WTC11 (cell line): ENCODE measurements around the gene INAFM2. TPM values are rescaled to one million over a fixed set of nuclear protein-coding genes. Genes with fewer than 3 reads are reported as not detected.

Experiments used
- ATAC-seq: fragments of 200-7000 bp; cut with Tn5 transposase; 2 replicates; pipeline ENCODE4 v1.10.0; 2021; ENCODE audit warnings: mild to moderate bottlenecking, moderate library complexity
- CTCF ChIA-PET: fragments of 300-600 bp; sonication (Branson Sonifier 250); formaldehyde crosslinking; loops from one replicate; lab custom pipeline; 2021; ENCODE audit warnings: antibody characterized with exemption; lab: Charles Lee
- POLR2A ChIA-PET: fragments of 350-600 bp; sonication (Branson Sonifier 250); formaldehyde crosslinking; loops from one replicate; lab custom pipeline; 2021; ENCODE audit warnings: antibody characterized with exemption; lab: Charles Lee
- DNase-seq: peaks from one replicate; pipeline ENCODE4 v3.0.0; 2021; ENCODE audit warnings: low spot score
- H3K27ac Mint-ChIP-seq: 2 replicates; pipeline ENCODE4 v1.8.0; 2021; ENCODE audit warnings: mixed read lengths
- H3K27me3 Mint-ChIP-seq: 2 replicates; pipeline ENCODE4 v1.8.0; 2021; ENCODE audit warnings: low read depth, mild to moderate bottlenecking, moderate library complexity, mixed read lengths
- H3K36me3 Mint-ChIP-seq: 2 replicates; pipeline ENCODE4 v1.8.0; 2021; ENCODE audit warnings: mixed read lengths
- H3K4me1 Mint-ChIP-seq: 2 replicates; pipeline ENCODE4 v1.8.0; 2022; ENCODE audit warnings: mixed read lengths
- H3K4me3 Mint-ChIP-seq: 2 replicates; pipeline ENCODE4 v1.8.0; 2021; ENCODE audit warnings: mild to moderate bottlenecking, moderate library complexity, mixed read lengths
- H3K9me3 Mint-ChIP-seq: 2 replicates; pipeline ENCODE4 v1.8.0; 2021; ENCODE audit warnings: mixed read lengths
- FOXJ3 ChIP-seq: sonication (generic); formaldehyde crosslinking; IDR thresholded peaks from 2 replicates; pipeline ENCODE4 v1.9.0; 2021; ENCODE audit warnings: missing genetic modification reagents, mild to moderate bottlenecking, borderline replicate concordance
- GTF2I ChIP-seq: fragments of 250-450 bp; sonication (Bioruptor Pico); conservative IDR thresholded peaks from 2 replicates; pipeline ENCODE4 v1.4.0; 2021; ENCODE audit warnings: mild to moderate bottlenecking
- IRF2 ChIP-seq: sonication (generic); formaldehyde crosslinking; IDR thresholded peaks from 2 replicates; pipeline ENCODE4 v1.8.0; 2022; ENCODE audit warnings: low read depth, missing genetic modification reagents, borderline replicate concordance
- KAT7 ChIP-seq: sonication (generic); formaldehyde crosslinking; IDR thresholded peaks from 2 replicates; pipeline ENCODE4 v1.8.1; 2023; ENCODE audit warnings: missing genetic modification reagents, mild to moderate bottlenecking, borderline replicate concordance
- ZNF232 ChIP-seq: sonication (generic); formaldehyde crosslinking; IDR thresholded peaks from 2 replicates; pipeline ENCODE4 v1.8.0; 2022; ENCODE audit warnings: mild to moderate bottlenecking, missing genetic modification reagents
- ZNF317 ChIP-seq: sonication (generic); formaldehyde crosslinking; IDR thresholded peaks from 2 replicates; pipeline ENCODE4 v1.8.1; 2023; ENCODE audit warnings: low read depth, mild to moderate bottlenecking, moderate library complexity, missing genetic modification reagents, borderline replicate concordance
- ZNF396 ChIP-seq: fragments of 250-450 bp; sonication (Bioruptor Pico); IDR thresholded peaks from 2 replicates; pipeline ENCODE4 v1.8.0; 2021; ENCODE audit warnings: mild to moderate bottlenecking, moderate library complexity, borderline replicate concordance
- ZNF423 ChIP-seq: fragments of 250-450 bp; sonication (Bioruptor Pico); IDR thresholded peaks from 2 replicates; pipeline ENCODE4 v2.1.2; 2022; ENCODE audit warnings: mild to moderate bottlenecking, moderate library complexity
- total RNA-seq: library from RNA; stranded (reverse); gene quantifications from 3 replicates; pipeline ENCODE4 v1.2.3, GENCODE V29; 2021
- TF ChIP-seq, protein P1 (sequence below): sonication (generic); formaldehyde crosslinking; IDR thresholded peaks from 2 replicates; pipeline ENCODE4 v1.8.0; 2023; ENCODE audit warnings: mild to moderate bottlenecking, missing genetic modification reagents
- TF ChIP-seq, protein P2 (sequence below): sonication (generic); formaldehyde crosslinking; IDR thresholded peaks from 2 replicates; pipeline ENCODE4 v1.8.0; 2022; ENCODE audit warnings: missing genetic modification reagents
- TF ChIP-seq, protein P3 (sequence below): sonication (generic); formaldehyde crosslinking; IDR thresholded peaks from 2 replicates; pipeline ENCODE4 v1.8.1; 2022; ENCODE audit warnings: low read depth, mild to moderate bottlenecking, moderate library complexity, missing genetic modification reagents, borderline replicate concordance
- TF ChIP-seq, protein P4 (sequence below): sonication (generic); formaldehyde crosslinking; IDR thresholded peaks from 2 replicates; pipeline ENCODE4 v1.8.0; 2023; ENCODE audit warnings: missing genetic modification reagents, mild to moderate bottlenecking, borderline replicate concordance
- TF ChIP-seq, protein P5 (sequence below): sonication (generic); formaldehyde crosslinking; IDR thresholded peaks from 2 replicates; pipeline ENCODE4 v1.8.1; 2023; ENCODE audit warnings: mild to moderate bottlenecking, missing genetic modification reagents, moderate library complexity
- TF ChIP-seq, protein P6 (sequence below): sonication (generic); formaldehyde crosslinking; IDR thresholded peaks from 2 replicates; pipeline ENCODE4 v1.8.0; 2022; ENCODE audit warnings: mild to moderate bottlenecking, missing genetic modification reagents
- TF ChIP-seq, protein P7 (sequence below): sonication (generic); formaldehyde crosslinking; IDR thresholded peaks from 2 replicates; pipeline ENCODE4 v1.8.1; 2022; ENCODE audit warnings: mild to moderate bottlenecking, missing genetic modification reagents, moderate library complexity, borderline replicate concordance

INAFM2 gene
- total RNA-seq, 1 experiment from 2014 or later, result 34.2 TPM

DNA sequence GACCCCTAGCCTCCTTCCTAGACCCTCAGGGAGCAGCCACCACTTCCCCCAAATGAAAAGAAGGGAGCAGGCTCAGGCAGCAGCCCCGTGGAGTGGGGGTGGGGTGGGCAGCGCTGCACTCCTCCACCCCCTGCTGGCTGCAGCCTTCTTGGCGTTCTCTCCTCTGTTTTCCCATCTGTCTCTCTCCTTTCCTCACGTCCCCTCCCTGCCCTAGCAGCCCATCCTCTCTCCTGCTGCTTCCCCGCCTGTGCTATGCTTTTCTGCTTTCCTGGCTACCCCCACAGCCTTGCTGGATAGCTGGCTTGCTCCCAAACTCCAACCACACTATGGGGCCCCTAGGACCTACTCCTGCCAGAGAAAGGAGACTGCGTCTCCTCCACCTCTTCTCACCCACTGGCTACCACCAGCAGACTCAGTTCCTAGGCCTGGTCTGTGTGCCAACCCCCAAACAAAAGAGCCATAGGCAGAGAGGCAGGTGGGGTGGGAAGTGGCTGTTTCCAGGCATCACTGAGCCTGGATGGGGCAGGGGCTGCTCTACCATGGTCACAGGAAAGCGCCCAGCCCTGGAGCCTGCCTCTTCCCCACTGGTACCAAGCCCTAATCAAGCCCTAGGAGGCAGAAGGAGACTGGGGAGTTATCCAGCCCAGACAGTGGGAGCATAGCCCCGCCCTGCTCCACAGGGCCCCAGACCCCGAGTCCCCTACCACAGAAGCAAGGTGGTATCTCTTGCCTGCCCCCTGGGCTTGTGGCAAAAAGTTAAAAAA, 31.1 kb downstream of the INAFM2 start:
- Mint-ChIP-seq H3K4me3 (no peak overlapping the region; the same call in 1 of the 2 replicates), H3K27ac (no peak overlapping the region), H3K27me3 (peaks cover 25% of the 10 kb centered on the region), H3K9me3 (no peaks in the 10 kb centered on the region), H3K36me3 (no peaks in the 10 kb centered on the region), H3K4me1 (peaks cover 32% of the 10 kb centered on the region)
- POLR2A ChIA-PET, result no interaction called here
- TF ChIP-seq, protein P1, sequence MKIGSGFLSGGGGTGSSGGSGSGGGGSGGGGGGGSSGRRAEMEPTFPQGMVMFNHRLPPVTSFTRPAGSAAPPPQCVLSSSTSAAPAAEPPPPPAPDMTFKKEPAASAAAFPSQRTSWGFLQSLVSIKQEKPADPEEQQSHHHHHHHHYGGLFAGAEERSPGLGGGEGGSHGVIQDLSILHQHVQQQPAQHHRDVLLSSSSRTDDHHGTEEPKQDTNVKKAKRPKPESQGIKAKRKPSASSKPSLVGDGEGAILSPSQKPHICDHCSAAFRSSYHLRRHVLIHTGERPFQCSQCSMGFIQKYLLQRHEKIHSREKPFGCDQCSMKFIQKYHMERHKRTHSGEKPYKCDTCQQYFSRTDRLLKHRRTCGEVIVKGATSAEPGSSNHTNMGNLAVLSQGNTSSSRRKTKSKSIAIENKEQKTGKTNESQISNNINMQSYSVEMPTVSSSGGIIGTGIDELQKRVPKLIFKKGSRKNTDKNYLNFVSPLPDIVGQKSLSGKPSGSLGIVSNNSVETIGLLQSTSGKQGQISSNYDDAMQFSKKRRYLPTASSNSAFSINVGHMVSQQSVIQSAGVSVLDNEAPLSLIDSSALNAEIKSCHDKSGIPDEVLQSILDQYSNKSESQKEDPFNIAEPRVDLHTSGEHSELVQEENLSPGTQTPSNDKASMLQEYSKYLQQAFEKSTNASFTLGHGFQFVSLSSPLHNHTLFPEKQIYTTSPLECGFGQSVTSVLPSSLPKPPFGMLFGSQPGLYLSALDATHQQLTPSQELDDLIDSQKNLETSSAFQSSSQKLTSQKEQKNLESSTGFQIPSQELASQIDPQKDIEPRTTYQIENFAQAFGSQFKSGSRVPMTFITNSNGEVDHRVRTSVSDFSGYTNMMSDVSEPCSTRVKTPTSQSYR (CRISPR knock-in tag), result no peak
- TF ChIP-seq IRF2 (no peak), ZNF317 (CRISPR knock-in tag) (no peak), ZNF423 (CRISPR knock-in tag) (peak; percentile 22; the same call in 1 of the 2 replicates)
- TF ChIP-seq, protein P2, sequence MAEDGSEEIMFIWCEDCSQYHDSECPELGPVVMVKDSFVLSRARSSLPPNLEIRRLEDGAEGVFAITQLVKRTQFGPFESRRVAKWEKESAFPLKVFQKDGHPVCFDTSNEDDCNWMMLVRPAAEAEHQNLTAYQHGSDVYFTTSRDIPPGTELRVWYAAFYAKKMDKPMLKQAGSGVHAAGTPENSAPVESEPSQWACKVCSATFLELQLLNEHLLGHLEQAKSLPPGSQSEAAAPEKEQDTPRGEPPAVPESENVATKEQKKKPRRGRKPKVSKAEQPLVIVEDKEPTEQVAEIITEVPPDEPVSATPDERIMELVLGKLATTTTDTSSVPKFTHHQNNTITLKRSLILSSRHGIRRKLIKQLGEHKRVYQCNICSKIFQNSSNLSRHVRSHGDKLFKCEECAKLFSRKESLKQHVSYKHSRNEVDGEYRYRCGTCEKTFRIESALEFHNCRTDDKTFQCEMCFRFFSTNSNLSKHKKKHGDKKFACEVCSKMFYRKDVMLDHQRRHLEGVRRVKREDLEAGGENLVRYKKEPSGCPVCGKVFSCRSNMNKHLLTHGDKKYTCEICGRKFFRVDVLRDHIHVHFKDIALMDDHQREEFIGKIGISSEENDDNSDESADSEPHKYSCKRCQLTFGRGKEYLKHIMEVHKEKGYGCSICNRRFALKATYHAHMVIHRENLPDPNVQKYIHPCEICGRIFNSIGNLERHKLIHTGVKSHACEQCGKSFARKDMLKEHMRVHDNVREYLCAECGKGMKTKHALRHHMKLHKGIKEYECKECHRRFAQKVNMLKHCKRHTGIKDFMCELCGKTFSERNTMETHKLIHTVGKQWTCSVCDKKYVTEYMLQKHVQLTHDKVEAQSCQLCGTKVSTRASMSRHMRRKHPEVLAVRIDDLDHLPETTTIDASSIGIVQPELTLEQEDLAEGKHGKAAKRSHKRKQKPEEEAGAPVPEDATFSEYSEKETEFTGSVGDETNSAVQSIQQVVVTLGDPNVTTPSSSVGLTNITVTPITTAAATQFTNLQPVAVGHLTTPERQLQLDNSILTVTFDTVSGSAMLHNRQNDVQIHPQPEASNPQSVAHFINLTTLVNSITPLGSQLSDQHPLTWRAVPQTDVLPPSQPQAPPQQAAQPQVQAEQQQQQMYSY (CRISPR knock-in tag), result no peak
- TF ChIP-seq, protein P3, sequence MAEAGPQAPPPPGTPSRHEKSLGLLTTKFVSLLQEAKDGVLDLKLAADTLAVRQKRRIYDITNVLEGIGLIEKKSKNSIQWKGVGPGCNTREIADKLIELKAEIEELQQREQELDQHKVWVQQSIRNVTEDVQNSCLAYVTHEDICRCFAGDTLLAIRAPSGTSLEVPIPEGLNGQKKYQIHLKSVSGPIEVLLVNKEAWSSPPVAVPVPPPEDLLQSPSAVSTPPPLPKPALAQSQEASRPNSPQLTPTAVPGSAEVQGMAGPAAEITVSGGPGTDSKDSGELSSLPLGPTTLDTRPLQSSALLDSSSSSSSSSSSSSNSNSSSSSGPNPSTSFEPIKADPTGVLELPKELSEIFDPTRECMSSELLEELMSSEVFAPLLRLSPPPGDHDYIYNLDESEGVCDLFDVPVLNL (CRISPR knock-in tag), result no peak
- ATAC-seq (peak; percentile 31), DNase-seq (peak; percentile 61)
- CTCF ChIA-PET, result interaction anchor here (0.9 to 7.2 kb wide), 10 partner anchors 11 to 80 kb away, joined by 3 to 63 read pairs (median 4); partner anchors contain the start of genes CCDC9B and PLCB2

DNA sequence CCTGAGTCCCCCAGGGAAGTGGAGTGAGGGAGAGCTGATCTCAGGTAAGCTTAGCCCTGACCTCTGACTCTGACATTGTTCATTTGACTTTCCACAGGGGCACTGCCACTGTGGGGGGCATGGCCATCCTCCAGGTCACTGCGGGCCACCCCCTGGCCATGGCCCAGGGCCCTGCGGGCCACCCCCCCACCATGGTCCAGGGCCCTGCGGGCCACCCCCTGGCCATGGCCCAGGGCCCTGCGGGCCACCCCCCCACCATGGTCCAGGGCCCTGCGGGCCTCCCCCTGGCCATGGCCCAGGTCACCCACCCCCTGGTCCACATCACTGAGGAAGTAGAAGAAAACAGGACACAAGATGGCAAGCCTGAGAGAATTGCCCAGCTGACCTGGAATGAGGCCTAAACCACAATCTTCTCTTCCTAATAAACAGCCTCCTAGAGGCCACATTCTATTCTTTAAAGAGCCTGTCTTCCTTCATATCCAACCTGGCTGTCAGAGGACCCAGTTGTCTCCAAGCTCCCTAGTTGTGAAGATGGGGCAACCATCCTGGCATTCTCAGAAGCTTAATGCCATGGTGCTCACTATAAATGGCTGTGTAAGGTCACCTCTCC, 32.6 kb downstream of the INAFM2 start:
- DNase-seq, result no peak
- H3K27me3 Mint-ChIP-seq, result peaks cover 27% of the 10 kb centered on the region
- POLR2A ChIA-PET, result interaction anchor here (1.0 kb wide), 1 partner anchor 26 kb away, joined by 3 read pairs; the partner anchor contains the start of gene KNSTRN
- peaks cover 32% of the 10 kb centered on the region for H3K4me1 Mint-ChIP-seq
- no peak for ATAC-seq
- H3K27ac Mint-ChIP-seq, result no peak overlapping the region
- CTCF ChIA-PET, result interaction anchor here (1.3 to 7.2 kb wide), 5 partner anchors 12 to 81 kb away, joined by 4 to 63 read pairs (median 12); partner anchors contain the start of gene CCDC9B
- no peaks in the 10 kb centered on the region for H3K36me3 Mint-ChIP-seq
- H3K9me3 Mint-ChIP-seq, result no peaks in the 10 kb centered on the region
- no peak overlapping the region for H3K4me3 Mint-ChIP-seq
- TF ChIP-seq, protein P4, sequence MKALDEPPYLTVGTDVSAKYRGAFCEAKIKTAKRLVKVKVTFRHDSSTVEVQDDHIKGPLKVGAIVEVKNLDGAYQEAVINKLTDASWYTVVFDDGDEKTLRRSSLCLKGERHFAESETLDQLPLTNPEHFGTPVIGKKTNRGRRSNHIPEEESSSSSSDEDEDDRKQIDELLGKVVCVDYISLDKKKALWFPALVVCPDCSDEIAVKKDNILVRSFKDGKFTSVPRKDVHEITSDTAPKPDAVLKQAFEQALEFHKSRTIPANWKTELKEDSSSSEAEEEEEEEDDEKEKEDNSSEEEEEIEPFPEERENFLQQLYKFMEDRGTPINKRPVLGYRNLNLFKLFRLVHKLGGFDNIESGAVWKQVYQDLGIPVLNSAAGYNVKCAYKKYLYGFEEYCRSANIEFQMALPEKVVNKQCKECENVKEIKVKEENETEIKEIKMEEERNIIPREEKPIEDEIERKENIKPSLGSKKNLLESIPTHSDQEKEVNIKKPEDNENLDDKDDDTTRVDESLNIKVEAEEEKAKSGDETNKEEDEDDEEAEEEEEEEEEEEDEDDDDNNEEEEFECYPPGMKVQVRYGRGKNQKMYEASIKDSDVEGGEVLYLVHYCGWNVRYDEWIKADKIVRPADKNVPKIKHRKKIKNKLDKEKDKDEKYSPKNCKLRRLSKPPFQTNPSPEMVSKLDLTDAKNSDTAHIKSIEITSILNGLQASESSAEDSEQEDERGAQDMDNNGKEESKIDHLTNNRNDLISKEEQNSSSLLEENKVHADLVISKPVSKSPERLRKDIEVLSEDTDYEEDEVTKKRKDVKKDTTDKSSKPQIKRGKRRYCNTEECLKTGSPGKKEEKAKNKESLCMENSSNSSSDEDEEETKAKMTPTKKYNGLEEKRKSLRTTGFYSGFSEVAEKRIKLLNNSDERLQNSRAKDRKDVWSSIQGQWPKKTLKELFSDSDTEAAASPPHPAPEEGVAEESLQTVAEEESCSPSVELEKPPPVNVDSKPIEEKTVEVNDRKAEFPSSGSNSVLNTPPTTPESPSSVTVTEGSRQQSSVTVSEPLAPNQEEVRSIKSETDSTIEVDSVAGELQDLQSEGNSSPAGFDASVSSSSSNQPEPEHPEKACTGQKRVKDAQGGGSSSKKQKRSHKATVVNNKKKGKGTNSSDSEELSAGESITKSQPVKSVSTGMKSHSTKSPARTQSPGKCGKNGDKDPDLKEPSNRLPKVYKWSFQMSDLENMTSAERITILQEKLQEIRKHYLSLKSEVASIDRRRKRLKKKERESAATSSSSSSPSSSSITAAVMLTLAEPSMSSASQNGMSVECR, result no peak
- TF ChIP-seq, protein P5, sequence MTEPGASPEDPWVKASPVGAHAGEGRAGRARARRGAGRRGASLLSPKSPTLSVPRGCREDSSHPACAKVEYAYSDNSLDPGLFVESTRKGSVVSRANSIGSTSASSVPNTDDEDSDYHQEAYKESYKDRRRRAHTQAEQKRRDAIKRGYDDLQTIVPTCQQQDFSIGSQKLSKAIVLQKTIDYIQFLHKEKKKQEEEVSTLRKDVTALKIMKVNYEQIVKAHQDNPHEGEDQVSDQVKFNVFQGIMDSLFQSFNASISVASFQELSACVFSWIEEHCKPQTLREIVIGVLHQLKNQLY (CRISPR knock-in tag), result no peak
- TF ChIP-seq ZNF396 (CRISPR knock-in tag), result no peak
- TF ChIP-seq, protein P6, sequence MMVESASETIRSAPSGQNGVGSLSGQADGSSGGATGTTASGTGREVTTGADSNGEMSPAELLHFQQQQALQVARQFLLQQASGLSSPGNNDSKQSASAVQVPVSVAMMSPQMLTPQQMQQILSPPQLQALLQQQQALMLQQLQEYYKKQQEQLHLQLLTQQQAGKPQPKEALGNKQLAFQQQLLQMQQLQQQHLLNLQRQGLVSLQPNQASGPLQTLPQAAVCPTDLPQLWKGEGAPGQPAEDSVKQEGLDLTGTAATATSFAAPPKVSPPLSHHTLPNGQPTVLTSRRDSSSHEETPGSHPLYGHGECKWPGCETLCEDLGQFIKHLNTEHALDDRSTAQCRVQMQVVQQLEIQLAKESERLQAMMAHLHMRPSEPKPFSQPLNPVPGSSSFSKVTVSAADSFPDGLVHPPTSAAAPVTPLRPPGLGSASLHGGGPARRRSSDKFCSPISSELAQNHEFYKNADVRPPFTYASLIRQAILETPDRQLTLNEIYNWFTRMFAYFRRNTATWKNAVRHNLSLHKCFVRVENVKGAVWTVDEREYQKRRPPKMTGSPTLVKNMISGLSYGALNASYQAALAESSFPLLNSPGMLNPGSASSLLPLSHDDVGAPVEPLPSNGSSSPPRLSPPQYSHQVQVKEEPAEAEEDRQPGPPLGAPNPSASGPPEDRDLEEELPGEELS (CRISPR knock-in tag), result no peak
- TF ChIP-seq, protein P7, sequence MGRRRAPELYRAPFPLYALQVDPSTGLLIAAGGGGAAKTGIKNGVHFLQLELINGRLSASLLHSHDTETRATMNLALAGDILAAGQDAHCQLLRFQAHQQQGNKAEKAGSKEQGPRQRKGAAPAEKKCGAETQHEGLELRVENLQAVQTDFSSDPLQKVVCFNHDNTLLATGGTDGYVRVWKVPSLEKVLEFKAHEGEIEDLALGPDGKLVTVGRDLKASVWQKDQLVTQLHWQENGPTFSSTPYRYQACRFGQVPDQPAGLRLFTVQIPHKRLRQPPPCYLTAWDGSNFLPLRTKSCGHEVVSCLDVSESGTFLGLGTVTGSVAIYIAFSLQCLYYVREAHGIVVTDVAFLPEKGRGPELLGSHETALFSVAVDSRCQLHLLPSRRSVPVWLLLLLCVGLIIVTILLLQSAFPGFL (CRISPR knock-in tag), result no peak
- TF ChIP-seq ZNF317 (CRISPR knock-in tag), result no peak
- no peak for TF ChIP-seq FOXJ3 (CRISPR knock-in tag)
- no peak for TF ChIP-seq KAT7 (CRISPR knock-in tag)
- no peak for TF ChIP-seq ZNF232
- TF ChIP-seq GTF2I, result no peak
